Measurements from ENCODE around the gene ORAI2.

- TF ChIP-seq ZNF646 (CRISPR knock-in tag; IDR thresholded peaks at IDR 0.05) (no peak), ZZZ3 (CRISPR knock-in tag; IDR thresholded peaks at IDR 0.05; ENCODE audit: borderline replicate concordance) (no peak), MAFK (conservative IDR thresholded peaks at IDR 0.05 in 1 of 2, IDR thresholded peaks at IDR 0.05 in 1 of 2; ENCODE audit: low read length in 2 of 2) (no peak), NCOR1 (IDR thresholded peaks at IDR 0.05; ENCODE audit: borderline replicate concordance, low read length) (no peak), POLR2AphosphoS5 (IDR thresholded peaks at IDR 0.05; ENCODE audit: low read depth, low read length) (no peak), SRF (IDR thresholded peaks at IDR 0.05; ENCODE audit: low read depth, low read length) (no peak), ZNF431 (CRISPR knock-in tag; IDR thresholded peaks at IDR 0.05; ENCODE audit: borderline replicate concordance, low read depth) (no peak), CTCF (CRISPR knock-in tag; IDR thresholded peaks at IDR 0.05) (no peak), MAFG (CRISPR knock-in tag; IDR thresholded peaks at IDR 0.05) (no peak), SATB2 (CRISPR knock-in tag; IDR thresholded peaks at IDR 0.05) (no peak)
Measured at GRCh38 chr7:102398543-102398942, 34.8 kb upstream of the ORAI2 start.

All from HepG2 (cell line).